ENCODE results near the gene PRLR. TPM values are rescaled to one million over a fixed set of nuclear protein-coding genes. Genes with fewer than 3 reads are reported as not detected.

PRLR gene
- total and polyA plus RNA-seq, 10 of the 15 experiments (the other 5 are each of a cell fraction or from before 2014, with no cell fraction given), result 0.03 to 8.1 (median 0.20) TPM

DNA sequence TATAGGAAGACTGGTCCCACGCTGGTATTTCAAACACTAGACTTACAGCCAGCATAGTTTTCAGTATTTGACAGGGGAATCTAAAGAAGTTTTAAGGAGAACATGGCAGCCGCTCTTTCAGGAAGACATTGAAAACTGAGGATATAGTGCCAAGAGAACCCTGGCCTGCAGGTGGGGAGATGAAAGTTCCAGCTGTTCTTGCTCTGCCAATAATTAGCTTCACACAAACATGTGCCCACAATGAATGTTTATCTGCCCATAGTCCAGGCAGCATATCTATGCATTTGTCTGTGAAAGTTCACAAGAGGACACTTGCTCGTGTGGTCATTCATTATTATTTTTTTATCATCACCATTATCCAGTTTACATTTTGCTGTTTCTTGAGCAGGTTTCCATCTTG, 134.9 kb downstream of the PRLR start:
- no TSS peak for BruUV-seq (replicated peaks)
- DNase-seq (ENCODE audit: low read depth, low spot score) (no peak), ATAC-seq (no peak), FAIRE-seq (no peak)
- H3K4me3 ChIP-seq, result no peak overlapping the region
- no peak overlapping the region for H3K27ac ChIP-seq (ENCODE audit: control insufficient read depth, insufficient read depth)
- H4K20me1 ChIP-seq (ENCODE audit: control insufficient read depth, insufficient read depth), result no peaks in the 10 kb centered on the region
- SMC1A ChIA-PET (ENCODE audit: uncharacterized antibody, unreplicated experiment), result interaction anchor here (0.6 to 1.6 kb wide), 2 partner anchors 117 to 127 kb away, joined by 4 read pairs; no protein-coding TSS in a partner anchor
- no peak overlapping the region for H2AFZ ChIP-seq (ENCODE audit: control insufficient read depth, low read depth, low read length)
- POLR2A ChIA-PET, result interaction anchor here (0.6 to 1.4 kb wide), 2 partner anchors 129 to 252 kb away, joined by 3 read pairs; no protein-coding TSS in a partner anchor
- H3K9ac ChIP-seq (ENCODE audit: control insufficient read depth, insufficient read depth, low read length), result no peak overlapping the region
- no peak overlapping the region for H3K4me2 ChIP-seq (ENCODE audit: control insufficient read depth, insufficient read depth)
- intact Hi-C loops (cut with micrococcal nuclease; ENCODE audit: unreplicated experiment) (no loop called here), in situ Hi-C loops (cut with MboI) (no loop called here)
- H3K36me3 ChIP-seq (ENCODE audit: control insufficient read depth in 2 of 2, insufficient read depth in 2 of 2, low read length in 1 of 2), result no peaks in the 10 kb centered on the region; a peak in 1 of 4 replicates
- RAD21 ChIA-PET (ENCODE audit: unreplicated experiment), result no interaction called here
- H3K9me3 ChIP-seq (replicated peaks; ENCODE audit: control insufficient read depth, insufficient read depth, low read length), result no peaks in the 10 kb centered on the region
- no peaks in the 10 kb centered on the region for H3K27me3 ChIP-seq (replicated peaks in 1 of 2; ENCODE audit: control insufficient read depth in 2 of 2, insufficient read depth in 2 of 2, low read length in 1 of 2)
- CTCF ChIA-PET, result interaction anchor here (0.8 to 1.5 kb wide), 3 partner anchors 87 to 138 kb away, joined by 3 to 5 read pairs (median 3); no protein-coding TSS in a partner anchor
- H3K79me2 ChIP-seq (ENCODE audit: control insufficient read depth, insufficient read depth, low read length), result no peaks in the 10 kb centered on the region
- WGBS (ENCODE audit: insufficient coverage, insufficient replicate concordance, low lambda C conversion rate, missing lambda C conversion rate), result 42% methylated on average over 3 of the region's 3 CpGs
- H3K4me1 ChIP-seq (ENCODE audit: control insufficient read depth, insufficient read depth, low read length), result no peaks in the 10 kb centered on the region
- TF ChIP-seq PAX8 (IDR thresholded peaks at IDR 0.05), result no peak
- TF ChIP-seq NFIC (IDR thresholded peaks at IDR 0.05; ENCODE audit: low read depth, low read length), result no peak
- no peak for TF ChIP-seq SMAD1 (IDR thresholded peaks at IDR 0.05; ENCODE audit: low read depth, partially characterized antibody)
- TF ChIP-seq, protein P1, sequence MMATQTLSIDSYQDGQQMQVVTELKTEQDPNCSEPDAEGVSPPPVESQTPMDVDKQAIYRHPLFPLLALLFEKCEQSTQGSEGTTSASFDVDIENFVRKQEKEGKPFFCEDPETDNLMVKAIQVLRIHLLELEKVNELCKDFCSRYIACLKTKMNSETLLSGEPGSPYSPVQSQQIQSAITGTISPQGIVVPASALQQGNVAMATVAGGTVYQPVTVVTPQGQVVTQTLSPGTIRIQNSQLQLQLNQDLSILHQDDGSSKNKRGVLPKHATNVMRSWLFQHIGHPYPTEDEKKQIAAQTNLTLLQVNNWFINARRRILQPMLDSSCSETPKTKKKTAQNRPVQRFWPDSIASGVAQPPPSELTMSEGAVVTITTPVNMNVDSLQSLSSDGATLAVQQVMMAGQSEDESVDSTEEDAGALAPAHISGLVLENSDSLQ (IDR thresholded peaks at IDR 0.05), result no peak
- no peak for TF ChIP-seq NFYA (IDR thresholded peaks at IDR 0.05; ENCODE audit: borderline replicate concordance, low read depth, low read length)
- no peak for TF ChIP-seq ZNF592 (IDR thresholded peaks at IDR 0.05)
- TF ChIP-seq RUNX3 (IDR thresholded peaks at IDR 0.05; ENCODE audit: low read length), result no peak
- TF ChIP-seq PAX5 (IDR thresholded peaks at IDR 0.05; ENCODE audit: borderline replicate concordance, low read depth, low read length), result no peak
- no peak for TF ChIP-seq ZNF24 (IDR thresholded peaks at IDR 0.05)
- TF ChIP-seq, protein P2, sequence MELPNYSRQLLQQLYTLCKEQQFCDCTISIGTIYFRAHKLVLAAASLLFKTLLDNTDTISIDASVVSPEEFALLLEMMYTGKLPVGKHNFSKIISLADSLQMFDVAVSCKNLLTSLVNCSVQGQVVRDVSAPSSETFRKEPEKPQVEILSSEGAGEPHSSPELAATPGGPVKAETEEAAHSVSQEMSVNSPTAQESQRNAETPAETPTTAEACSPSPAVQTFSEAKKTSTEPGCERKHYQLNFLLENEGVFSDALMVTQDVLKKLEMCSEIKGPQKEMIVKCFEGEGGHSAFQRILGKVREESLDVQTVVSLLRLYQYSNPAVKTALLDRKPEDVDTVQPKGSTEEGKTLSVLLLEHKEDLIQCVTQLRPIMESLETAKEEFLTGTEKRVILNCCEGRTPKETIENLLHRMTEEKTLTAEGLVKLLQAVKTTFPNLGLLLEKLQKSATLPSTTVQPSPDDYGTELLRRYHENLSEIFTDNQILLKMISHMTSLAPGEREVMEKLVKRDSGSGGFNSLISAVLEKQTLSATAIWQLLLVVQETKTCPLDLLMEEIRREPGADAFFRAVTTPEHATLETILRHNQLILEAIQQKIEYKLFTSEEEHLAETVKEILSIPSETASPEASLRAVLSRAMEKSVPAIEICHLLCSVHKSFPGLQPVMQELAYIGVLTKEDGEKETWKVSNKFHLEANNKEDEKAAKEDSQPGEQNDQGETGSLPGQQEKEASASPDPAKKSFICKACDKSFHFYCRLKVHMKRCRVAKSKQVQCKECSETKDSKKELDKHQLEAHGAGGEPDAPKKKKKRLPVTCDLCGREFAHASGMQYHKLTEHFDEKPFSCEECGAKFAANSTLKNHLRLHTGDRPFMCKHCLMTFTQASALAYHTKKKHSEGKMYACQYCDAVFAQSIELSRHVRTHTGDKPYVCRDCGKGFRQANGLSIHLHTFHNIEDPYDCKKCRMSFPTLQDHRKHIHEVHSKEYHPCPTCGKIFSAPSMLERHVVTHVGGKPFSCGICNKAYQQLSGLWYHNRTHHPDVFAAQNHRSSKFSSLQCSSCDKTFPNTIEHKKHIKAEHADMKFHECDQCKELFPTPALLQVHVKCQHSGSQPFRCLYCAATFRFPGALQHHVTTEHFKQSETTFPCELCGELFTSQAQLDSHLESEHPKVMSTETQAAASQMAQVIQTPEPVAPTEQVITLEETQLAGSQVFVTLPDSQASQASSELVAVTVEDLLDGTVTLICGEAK (IDR thresholded peaks at IDR 0.05; ENCODE audit: borderline replicate concordance), result no peak
- TF ChIP-seq EED (IDR thresholded peaks at IDR 0.05; ENCODE audit: low read depth), result no peak
- no peak for TF ChIP-seq TBL1XR1 (IDR thresholded peaks at IDR 0.05; ENCODE audit: low read depth, low read length)
- TF ChIP-seq, protein P3, sequence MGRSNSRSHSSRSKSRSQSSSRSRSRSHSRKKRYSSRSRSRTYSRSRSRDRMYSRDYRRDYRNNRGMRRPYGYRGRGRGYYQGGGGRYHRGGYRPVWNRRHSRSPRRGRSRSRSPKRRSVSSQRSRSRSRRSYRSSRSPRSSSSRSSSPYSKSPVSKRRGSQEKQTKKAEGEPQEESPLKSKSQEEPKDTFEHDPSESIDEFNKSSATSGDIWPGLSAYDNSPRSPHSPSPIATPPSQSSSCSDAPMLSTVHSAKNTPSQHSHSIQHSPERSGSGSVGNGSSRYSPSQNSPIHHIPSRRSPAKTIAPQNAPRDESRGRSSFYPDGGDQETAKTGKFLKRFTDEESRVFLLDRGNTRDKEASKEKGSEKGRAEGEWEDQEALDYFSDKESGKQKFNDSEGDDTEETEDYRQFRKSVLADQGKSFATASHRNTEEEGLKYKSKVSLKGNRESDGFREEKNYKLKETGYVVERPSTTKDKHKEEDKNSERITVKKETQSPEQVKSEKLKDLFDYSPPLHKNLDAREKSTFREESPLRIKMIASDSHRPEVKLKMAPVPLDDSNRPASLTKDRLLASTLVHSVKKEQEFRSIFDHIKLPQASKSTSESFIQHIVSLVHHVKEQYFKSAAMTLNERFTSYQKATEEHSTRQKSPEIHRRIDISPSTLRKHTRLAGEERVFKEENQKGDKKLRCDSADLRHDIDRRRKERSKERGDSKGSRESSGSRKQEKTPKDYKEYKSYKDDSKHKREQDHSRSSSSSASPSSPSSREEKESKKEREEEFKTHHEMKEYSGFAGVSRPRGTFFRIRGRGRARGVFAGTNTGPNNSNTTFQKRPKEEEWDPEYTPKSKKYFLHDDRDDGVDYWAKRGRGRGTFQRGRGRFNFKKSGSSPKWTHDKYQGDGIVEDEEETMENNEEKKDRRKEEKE (IDR thresholded peaks at IDR 0.05), result no peak
